ENCODE results near the gene DAP.

The DAP gene

DNA sequence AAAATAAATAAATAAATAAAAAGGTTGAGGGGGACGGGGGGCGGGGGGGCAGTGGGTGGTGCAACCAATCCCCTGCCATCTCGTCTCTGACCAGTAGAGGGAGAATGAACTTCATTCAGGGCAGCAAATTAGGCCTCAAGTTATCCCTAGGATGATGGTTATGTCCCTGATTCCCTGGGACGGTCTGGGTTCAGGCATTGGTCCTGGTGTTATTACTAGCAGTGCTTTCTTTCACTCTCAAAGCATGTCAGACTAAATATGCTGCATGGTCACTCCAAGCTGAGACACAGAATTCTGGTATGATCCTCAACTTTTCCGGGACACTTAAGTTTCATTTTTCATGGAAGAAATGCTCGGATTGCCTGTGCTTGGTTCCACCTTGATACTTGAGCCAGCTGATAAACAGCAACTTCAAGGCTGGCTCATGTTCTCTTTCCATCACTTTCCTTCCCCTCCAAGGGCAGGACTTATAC is 59.4 kb downstream of the DAP start:
- TF ChIP-seq, protein P1, sequence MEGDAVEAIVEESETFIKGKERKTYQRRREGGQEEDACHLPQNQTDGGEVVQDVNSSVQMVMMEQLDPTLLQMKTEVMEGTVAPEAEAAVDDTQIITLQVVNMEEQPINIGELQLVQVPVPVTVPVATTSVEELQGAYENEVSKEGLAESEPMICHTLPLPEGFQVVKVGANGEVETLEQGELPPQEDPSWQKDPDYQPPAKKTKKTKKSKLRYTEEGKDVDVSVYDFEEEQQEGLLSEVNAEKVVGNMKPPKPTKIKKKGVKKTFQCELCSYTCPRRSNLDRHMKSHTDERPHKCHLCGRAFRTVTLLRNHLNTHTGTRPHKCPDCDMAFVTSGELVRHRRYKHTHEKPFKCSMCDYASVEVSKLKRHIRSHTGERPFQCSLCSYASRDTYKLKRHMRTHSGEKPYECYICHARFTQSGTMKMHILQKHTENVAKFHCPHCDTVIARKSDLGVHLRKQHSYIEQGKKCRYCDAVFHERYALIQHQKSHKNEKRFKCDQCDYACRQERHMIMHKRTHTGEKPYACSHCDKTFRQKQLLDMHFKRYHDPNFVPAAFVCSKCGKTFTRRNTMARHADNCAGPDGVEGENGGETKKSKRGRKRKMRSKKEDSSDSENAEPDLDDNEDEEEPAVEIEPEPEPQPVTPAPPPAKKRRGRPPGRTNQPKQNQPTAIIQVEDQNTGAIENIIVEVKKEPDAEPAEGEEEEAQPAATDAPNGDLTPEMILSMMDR (IDR thresholded peaks at IDR 0.05; ENCODE audit: insufficient read depth, low read length, missing control alignments), result peak; percentile 55
- CTCF ChIA-PET, result interaction anchor here (0.8 to 6.5 kb wide), 16 partner anchors 10 to 481 kb away, joined by 3 to 50 read pairs (median 6); no protein-coding TSS in a partner anchor
- POLR2A ChIA-PET, result interaction anchor here (1.4 kb wide), 1 partner anchor 9 kb away, joined by 5 read pairs; no protein-coding TSS in a partner anchor
- no peak overlapping the region for H3K4me3 ChIP-seq (ENCODE audit: low read depth, low read length)
- no peak for DNase-seq (ENCODE audit: low read depth, low spot score)

DNA sequence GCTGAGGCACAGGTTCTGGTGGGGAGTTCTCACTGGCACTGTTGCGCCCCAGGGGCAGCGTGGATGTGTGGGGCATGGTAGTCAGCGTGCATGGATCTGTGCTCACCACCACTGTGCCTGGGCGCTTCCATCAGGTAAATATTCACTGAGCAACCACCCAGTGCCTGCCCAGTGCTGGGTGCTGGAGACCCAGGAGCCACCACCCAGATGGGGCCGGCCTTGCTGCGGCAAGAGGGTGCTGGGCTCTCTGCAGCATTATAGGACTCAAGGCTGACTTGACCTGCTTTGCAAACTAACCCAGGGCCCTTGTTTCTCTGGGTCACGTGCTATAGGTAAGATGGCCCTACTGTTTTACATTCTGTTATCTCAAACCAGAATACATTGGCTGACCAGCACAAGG is 60.5 kb downstream of the DAP start:
- no peak for DNase-seq (ENCODE audit: low read depth, low spot score)
- POLR2A ChIA-PET, result no interaction called here
- CTCF ChIA-PET, result interaction anchor here (1.7 to 6.5 kb wide), 4 partner anchors 9 to 159 kb away, joined by 7 to 50 read pairs (median 13); no protein-coding TSS in a partner anchor
- no peak overlapping the region for H3K4me3 ChIP-seq (ENCODE audit: low read depth, low read length)
- TF ChIP-seq, protein P1 (IDR thresholded peaks at IDR 0.05; ENCODE audit: insufficient read depth, low read length, missing control alignments), result no peak

DNA sequence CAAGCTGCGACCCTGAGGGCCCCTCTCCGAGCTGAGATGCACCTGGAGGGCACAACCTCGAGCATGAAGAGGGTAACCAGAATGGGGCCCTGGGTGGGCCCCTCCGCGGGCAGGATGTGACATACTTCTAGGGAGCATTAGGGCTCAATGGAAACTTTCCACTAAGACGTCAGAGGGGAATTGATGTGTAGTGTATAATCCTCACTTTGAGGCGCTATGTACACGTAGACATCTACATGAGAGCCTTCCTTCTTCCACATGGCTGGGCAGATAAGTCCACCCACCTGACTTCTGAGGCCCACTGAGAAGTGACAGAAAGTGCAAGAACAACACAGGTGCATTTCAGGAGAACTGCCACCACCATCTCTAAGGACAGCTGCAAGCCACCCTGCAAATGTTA is 61.0 kb downstream of the DAP start:
- ChIA-PET POLR2A (no interaction called here), CTCF (interaction anchor here (0.6 to 6.5 kb wide), 3 partner anchors 9 to 1985 kb away, joined by 4 to 50 read pairs (median 6); no protein-coding TSS in a partner anchor)
- no peak overlapping the region for H3K4me3 ChIP-seq (ENCODE audit: low read depth, low read length)
- DNase-seq (ENCODE audit: low read depth, low spot score), result no peak
- TF ChIP-seq, protein P1 (IDR thresholded peaks at IDR 0.05; ENCODE audit: insufficient read depth, low read length, missing control alignments), result no peak

DNA sequence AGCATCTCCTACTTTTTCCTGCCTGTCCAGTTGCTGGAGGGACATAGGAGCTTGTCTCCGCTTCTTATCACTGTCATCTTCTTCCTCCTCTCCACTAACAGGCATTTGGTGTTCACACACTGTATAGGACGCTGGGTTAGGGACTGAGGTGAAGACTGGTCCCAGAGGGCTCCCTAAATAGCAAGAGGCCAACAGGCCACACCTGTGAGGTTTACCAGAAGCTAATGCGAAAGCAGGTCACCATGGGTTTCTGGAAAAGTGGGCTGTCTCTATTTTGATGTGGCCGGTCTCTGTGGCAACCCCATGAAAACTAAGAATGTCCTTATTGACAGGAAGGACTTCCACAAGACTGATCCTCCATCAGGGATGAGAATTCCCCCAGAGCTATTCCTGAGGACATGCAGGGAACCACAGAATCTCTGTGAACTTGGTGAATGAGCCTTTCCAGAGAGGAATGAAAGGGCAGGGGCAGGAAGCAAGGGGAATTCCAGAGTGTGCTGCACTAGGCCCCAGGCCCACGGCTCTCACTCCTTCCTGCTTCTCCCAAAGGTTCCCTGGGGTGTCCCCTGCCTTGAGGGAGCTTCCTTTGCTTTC is 61.7 kb downstream of the DAP start:
- no peak overlapping the region for H3K4me3 ChIP-seq (ENCODE audit: low read depth, low read length)
- POLR2A ChIA-PET, result no interaction called here

DNA sequence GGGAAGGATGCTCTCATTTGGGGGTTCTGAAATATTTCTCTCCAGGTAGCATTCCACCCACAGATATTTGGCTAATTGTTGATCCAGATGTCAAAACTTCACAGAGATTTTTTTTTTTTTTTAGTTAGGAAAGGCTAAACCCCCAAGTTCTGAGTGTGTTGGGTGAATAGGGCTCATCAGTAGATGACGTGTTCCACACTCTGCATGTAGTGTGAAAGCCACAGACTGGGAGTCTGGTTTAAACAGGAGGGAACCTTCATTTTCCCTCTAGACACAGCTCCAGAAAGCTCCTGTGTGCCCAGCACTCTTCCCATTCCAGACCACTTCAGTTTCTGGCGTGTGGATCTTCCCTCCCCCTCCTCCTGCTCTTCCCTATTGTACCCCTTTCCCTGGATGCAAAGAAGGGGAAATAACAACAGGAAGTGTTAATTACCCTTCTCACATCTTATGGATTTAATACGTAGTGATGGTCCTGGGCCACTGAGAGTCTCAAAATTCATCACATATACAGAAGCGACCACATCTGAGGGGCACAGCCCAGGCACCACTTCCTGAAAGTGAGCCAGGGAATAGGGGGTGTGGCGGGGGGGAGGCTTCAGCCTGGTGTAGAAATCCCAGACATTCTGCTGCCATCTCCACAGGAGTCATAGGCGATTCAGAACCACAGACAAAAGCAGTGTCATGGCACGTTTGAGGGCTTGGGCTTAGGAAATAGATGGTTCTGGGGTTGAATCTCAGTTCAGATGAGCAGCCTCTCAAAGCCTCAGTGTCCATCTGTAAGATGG is 65.1 kb downstream of the DAP start:
- ChIA-PET CTCF (interaction anchor here (0.9 to 11.9 kb wide), 12 partner anchors 8 to 498 kb away, joined by 3 to 97 read pairs (median 4); no protein-coding TSS in a partner anchor), POLR2A (no interaction called here)
- no peak overlapping the region for H3K4me3 ChIP-seq (ENCODE audit: low read depth, low read length)
- no peak for DNase-seq (ENCODE audit: low read depth, low spot score)
- TF ChIP-seq, protein P1 (IDR thresholded peaks at IDR 0.05; ENCODE audit: insufficient read depth, low read length, missing control alignments), result no peak

More for the DNA sequence above, 61.7 kb downstream of the DAP start:
- no peak for DNase-seq (ENCODE audit: low read depth, low spot score)
- CTCF ChIA-PET, result interaction anchor here (2.4 to 6.5 kb wide), 2 partner anchors 8 to 157 kb away, joined by 6 to 50 read pairs; no protein-coding TSS in a partner anchor
- TF ChIP-seq, protein P1 (IDR thresholded peaks at IDR 0.05; ENCODE audit: insufficient read depth, low read length, missing control alignments), result no peak

Data from AG04449 (cell line).